Fibroblast of skin of back (primary cell): ENCODE measurements around the gene DCDC2.
A peak's percentile ranks its signal among the peaks of the same experiment; 100 is the strongest.
"Not testable (repeated sequence)": the region's sequence is repeated elsewhere in the genome, so short reads cannot be mapped to it uniquely, and the experiment has no call there.

Experiments used
- DNase-seq: peaks from one replicate; pipeline ENCODE4 v3.0.0-alpha.2; 2013

Gene DCDC2

GRCh38 chr6:24323632-24324337 lies 34.1 kb downstream of the DCDC2 start:
- DNase-seq, result peak; percentile 3

- DNase-seq, result no peak
Observed at GRCh38 chr6:24322924-24323323, 34.9 kb downstream of the DCDC2 start.

GRCh38 chr6:24322446-24322845 lies 35.4 kb downstream of the DCDC2 start:
- DNase-seq, result not testable (repeated sequence)

GRCh38 chr6:24321538-24322162 lies 36.2 kb downstream of the DCDC2 start:
- DNase-seq, result no peak

- DNase-seq, result peak; percentile 28
Observed at GRCh38 chr6:24313251-24314141, 44.4 kb downstream of the DCDC2 start.

GRCh38 chr6:24311775-24312174 lies 46.1 kb downstream of the DCDC2 start:
- not testable (repeated sequence) for DNase-seq

GRCh38 chr6:24307881-24308280 lies 50.0 kb downstream of the DCDC2 start:
- no peak for DNase-seq

- DNase-seq, result no peak
Observed at GRCh38 chr6:24306936-24307335, 50.9 kb downstream of the DCDC2 start.

GRCh38 chr6:24306038-24306437 lies 51.8 kb downstream of the DCDC2 start:
- no peak for DNase-seq

GRCh38 chr6:24296944-24297343 lies 60.9 kb downstream of the DCDC2 start:
- DNase-seq, result no peak

- not testable (repeated sequence) for DNase-seq
Observed at GRCh38 chr6:24293852-24294251, 64.0 kb downstream of the DCDC2 start.

GRCh38 chr6:24287239-24287638 lies 70.6 kb downstream of the DCDC2 start:
- DNase-seq, result no peak

- DNase-seq, result no peak
Observed at GRCh38 chr6:24284006-24284405, 73.9 kb downstream of the DCDC2 start.

GRCh38 chr6:24283043-24283985 lies 74.5 kb downstream of the DCDC2 start:
- DNase-seq, result peak; percentile 53

GRCh38 chr6:24274441-24275083 lies 83.3 kb downstream of the DCDC2 start:
- DNase-seq, result peak; percentile 4

- peak; percentile 3 for DNase-seq
Observed at GRCh38 chr6:24273096-24273870, 84.6 kb downstream of the DCDC2 start.

GRCh38 chr6:24272553-24272952 lies 85.3 kb downstream of the DCDC2 start:
- no peak for DNase-seq

GRCh38 chr6:24272148-24272547 lies 85.7 kb downstream of the DCDC2 start:
- DNase-seq, result no peak

- DNase-seq, result no peak
Observed at GRCh38 chr6:24270011-24270410, 87.8 kb downstream of the DCDC2 start.

GRCh38 chr6:24258214-24258613 lies 99.6 kb downstream of the DCDC2 start:
- DNase-seq, result not testable (repeated sequence)

- no peak for DNase-seq
Observed at GRCh38 chr6:24257282-24257681, 100.6 kb downstream of the DCDC2 start.
